Raji (cell line): Measurements from ENCODE around the gene PPID.

Source experiments
- POLR2A ChIP-seq: IDR thresholded peaks from 2 replicates; pipeline ENCODE4 v1.6.1; 2011; ENCODE audit warnings: low read depth, low read length, control low read depth; ENCODE audit not compliant: insufficient read depth

The PPID gene

DNA sequence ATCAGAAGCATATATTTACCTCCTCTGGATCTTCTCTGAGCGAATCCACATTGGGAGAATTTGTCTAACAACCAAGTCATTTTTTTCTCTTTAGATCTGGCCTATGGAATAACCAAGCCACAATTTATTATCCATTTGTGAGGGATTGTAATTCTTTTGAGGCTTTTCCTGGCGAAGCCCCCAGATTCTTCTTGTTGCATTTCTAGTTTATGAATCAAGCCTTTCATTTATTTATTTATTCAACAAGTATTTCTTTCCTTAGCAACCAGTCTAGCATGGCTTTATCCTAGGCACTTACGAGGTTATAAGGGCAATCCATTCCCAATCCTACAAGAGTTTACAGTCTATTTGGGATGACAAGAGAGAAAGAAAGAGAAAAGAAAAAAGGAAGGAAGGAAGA lies 27.2 kb upstream of the PPID start:
- TF ChIP-seq POLR2A = no peak

- no peak for TF ChIP-seq POLR2A
These were observed 18.3 kb upstream of the PPID start for GRCh38 chr4:158741326-158742021.

GRCh38 chr4:158739600-158739999 lies 16.4 kb upstream of the PPID start:
- no peak for TF ChIP-seq POLR2A

GRCh38 chr4:158738866-158739265 lies 15.7 kb upstream of the PPID start:
- no peak for TF ChIP-seq POLR2A

DNA sequence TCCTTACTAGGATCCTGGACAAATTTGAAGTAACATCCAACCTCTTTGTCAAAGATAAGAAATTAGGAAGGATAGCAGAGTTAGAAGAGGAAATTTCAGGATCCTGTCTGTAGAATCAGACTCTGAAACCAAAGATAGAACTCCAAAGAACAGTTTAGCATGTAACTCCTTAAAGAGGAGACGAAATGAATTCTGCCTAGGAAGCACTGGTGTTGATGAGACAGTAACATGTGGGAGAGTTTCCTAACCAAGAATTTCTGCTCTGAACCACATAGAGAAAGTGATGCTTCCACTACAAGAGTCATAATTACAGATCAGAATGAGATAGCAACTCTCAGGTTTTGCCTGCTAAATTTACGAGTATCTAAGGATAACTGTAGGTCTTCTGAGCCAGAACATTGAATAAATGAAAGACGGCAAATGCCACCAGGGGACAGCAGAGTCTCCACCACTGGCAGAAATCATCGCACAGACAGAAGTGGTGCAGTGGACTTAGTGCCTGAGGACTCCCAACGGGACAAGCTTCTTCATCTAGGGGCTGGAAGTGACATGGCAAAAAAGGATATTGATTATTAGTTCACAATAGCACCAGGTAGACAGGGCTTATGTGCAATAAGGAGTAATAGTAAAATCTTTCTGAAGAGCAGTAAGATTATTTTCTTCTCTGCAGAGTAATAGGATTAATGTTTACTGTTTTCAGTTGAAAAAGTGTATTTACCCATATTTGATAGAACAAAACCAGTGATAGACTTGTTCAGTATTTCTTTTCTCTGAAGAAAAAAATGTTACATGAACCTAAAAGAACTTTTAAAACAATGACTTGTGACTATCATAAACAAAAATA lies 6.7 kb upstream of the PPID start:
- TF ChIP-seq POLR2A = no peak

- TF ChIP-seq POLR2A = no peak
These were observed 5.0 kb upstream of the PPID start for GRCh38 chr4:158728236-158728635.

- TF ChIP-seq POLR2A = no peak
These were observed 3.4 kb upstream of the PPID start for GRCh38 chr4:158726633-158727032.

- TF ChIP-seq POLR2A = no peak
These were observed 1.4 kb upstream of the PPID start for GRCh38 chr4:158724637-158725036.

GRCh38 chr4:158722291-158722916 lies 792 bp downstream of the PPID start:
- TF ChIP-seq POLR2A = no peak

- TF ChIP-seq POLR2A = no peak
These were observed 1.5 kb downstream of the PPID start for GRCh38 chr4:158721680-158722079.

DNA sequence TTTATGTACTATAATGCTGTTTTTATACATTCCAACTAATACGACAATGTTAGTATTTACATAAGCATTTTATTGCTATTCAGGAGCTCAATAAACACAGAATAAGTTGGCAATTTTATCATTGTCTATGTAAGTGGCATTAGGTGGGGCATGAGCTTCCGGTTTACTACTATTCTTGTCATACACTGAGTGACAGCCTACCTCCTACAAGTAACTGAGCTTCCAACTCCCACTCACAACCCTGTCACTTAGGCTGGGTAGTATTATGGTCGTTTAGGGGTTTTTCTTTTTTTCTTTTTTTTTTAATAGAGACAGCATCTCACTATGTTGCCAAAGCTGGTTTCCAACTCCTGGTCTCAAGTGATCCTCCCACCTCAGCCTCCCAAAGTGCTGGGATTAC lies 7.4 kb downstream of the PPID start:
- no peak for TF ChIP-seq POLR2A

- TF ChIP-seq POLR2A = no peak
These were observed 8.3 kb downstream of the PPID start for GRCh38 chr4:158714937-158715336.

DNA sequence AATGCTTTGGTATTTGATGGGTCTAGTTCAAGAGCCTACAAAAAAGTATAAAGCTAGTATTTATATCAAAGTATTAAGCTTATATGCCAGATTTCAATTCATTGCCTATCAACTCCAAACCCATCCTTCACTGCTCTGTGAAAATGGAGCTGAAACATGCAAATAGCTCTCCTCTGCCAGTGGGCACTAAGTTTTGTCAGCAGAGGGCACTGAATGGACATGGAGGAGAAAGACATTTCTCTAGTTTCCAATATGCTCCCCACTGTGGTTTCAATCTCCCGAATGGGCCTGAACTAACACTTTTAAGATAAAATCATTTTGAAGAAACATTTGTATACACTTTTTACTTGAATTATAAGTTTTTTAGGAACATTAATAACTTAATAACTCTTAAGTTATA lies 12.4 kb downstream of the PPID start:
- no peak for TF ChIP-seq POLR2A

- TF ChIP-seq POLR2A = no peak
These were observed 18.9 kb downstream of the PPID start for GRCh38 chr4:158704274-158704673.

DNA sequence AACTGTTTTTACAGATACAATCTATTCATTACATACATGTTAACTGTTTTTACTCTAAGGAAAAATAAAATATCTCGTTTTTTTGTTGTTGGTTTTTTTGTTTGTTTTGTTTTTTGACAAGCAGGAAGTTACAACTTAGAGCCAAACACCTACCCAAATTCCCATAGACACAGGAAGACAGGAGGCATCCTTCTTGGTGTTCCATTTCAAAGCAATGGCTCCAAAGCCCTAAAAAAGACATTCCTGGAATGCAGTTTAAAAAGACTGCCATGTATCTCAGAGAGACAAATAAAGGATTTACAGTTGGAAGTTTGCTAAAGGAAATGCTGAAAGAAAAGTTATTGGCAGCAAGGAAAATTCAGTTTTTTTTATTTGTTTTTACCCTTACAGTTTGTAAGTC lies 34.4 kb downstream of the PPID start:
- TF ChIP-seq POLR2A = no peak

DNA sequence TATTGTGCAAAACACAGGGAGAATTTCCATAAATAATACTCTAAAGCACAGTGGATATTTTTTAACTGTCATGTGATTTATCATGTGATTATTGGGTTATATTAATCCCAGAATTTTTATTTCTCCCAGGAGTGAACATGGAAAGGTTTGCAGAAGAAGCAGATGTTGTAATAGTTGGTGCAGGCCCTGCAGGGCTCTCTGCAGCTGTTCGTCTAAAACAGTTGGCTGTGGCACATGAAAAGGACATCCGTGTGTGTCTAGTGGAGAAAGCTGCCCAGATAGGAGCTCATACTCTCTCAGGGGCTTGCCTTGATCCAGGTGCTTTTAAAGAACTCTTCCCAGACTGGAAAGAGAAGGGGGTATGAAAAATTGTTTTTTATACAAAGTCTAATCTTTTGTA lies 41.1 kb downstream of the PPID start:
- no peak for TF ChIP-seq POLR2A
